ENCODE data around the gene MAML3.
"Not testable (repeated sequence)": the region's sequence is repeated elsewhere in the genome, so short reads cannot be mapped to it uniquely, and the experiment has no call there.

Gene MAML3

GRCh38 chr4:139728146-139728545, 425.8 kb downstream of the MAML3 start:
- no peak for DNase-seq (ENCODE audit: low read depth, low spot score)

DNA sequence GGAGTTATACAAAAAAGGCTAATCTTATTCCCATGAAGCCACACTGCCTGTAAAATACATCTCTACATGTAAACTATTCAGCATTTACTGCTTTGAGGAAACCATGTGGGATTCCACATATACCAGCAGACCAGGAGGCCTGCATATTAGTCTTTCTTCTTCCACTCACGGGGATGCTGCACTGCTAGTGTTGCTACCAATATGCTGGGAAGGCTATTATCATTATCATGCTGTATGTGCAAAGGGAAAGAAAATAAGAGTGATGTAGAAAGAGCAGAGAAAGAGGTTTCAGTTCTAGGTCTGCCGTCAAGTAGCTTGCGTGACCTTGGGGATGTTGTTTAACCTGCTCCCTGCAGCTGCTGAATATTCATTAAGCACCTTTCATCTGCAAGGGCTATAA, 427.4 kb downstream of the MAML3 start:
- DNase-seq (ENCODE audit: low read depth, low spot score): no peak

DNA sequence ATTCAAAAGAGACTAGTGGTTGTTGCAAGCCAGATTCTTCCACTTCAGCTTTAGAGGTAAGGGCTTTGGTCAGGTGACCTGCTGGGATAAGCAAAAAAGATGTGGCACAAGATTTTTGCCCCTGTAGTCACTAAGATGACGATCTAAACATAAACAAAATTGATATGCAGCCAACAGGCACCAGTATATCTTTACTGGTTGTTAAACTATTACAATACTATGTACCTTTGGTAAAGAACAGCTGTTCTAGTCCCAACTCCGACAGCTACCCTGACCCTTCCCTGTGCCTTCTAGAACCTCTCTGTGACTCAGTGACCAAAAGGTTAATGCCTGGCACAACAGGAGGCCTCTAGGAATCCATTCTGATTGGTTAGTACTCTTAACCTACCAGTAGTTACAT, 428.7 kb downstream of the MAML3 start:
- DNase-seq (ENCODE audit: low read depth, low spot score): no peak

GRCh38 chr4:139721789-139722188, 432.2 kb downstream of the MAML3 start:
- no peak for DNase-seq (ENCODE audit: low read depth, low spot score)

DNA sequence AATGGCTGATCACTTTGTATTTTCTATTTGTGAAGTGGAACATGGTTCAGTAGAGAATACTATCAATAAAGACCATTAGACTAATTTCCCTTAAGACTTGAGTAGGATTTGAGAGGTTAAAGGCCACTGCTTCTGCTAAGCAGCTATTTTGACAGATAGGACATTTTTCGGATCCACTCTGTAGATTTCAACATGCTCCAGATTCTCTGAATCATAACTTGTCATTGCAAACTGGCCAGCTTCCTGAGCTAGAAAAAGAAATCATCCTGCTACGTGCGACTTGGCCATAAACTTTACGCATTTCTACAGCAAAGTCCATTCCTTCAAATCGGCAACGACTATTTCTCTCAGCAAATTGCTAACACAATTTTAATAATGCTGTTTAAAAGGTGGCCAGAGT, 433.2 kb downstream of the MAML3 start:
- DNase-seq (ENCODE audit: low read depth, low spot score): no peak

DNA sequence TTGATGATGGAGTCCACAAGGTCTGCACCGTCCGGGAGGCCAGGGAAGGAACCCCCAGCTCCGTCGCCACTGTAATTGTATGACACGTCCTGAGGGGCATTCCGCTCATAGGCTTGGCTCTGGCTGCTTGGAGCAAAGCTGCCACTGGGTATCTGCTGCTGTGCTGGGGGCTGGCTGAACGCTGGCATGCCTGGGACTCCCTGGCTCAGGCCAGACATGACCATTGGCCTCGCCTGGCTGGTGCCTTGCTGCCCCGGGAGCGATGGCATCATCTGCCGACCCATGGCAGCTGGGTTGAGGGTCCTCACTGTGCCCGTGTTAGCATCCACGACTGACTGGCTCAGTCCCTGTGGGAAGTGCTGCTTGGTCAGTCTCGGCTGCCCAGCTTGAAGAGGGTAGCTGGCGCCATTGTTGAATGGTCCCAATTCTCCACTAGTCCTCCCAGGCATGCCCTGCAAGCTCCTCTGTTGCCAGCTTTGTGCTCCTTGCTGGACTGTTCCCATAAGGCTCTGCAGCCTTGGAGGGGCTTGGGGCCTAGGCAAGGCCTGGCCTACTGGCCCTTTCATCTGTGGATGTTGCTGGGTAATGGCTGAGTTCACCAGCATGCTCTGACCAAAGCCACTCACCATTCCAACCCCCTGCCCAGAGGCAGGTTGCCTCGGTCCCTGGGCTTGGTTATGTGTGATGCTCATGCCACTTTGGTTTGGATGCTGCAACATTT, 434.4 kb downstream of the MAML3 start:
- no peak for DNase-seq (ENCODE audit: low read depth, low spot score)

- no peak for DNase-seq (ENCODE audit: low read depth, low spot score)
Measured at GRCh38 chr4:139718833-139719232, 435.2 kb downstream of the MAML3 start.

GRCh38 chr4:139718358-139718757, 435.6 kb downstream of the MAML3 start:
- DNase-seq (ENCODE audit: low read depth, low spot score): no peak

- no peak for DNase-seq (ENCODE audit: low read depth, low spot score)
Measured at GRCh38 chr4:139715746-139716391, 438.1 kb downstream of the MAML3 start.

DNA sequence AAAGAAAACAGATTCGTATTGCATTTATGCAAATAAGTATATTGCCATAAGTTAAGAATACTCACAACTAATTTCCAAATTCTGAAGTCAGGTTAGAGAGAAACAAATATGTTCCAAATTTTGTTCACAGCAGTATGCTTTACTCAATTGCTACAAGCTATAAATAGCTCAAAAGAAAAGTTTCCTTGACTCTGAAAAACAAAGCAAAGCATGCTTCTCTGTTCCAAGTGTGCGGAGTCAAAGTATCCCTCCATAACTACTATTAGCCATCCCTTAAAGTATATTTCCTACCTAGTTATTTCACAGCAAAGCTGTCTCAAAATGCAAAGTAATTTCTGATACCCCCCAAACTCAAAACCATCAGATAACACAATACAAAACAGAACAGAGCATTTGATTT, 441.1 kb downstream of the MAML3 start:
- no peak for DNase-seq (ENCODE audit: low read depth, low spot score)

GRCh38 chr4:139711461-139711860, 442.5 kb downstream of the MAML3 start:
- no peak for DNase-seq (ENCODE audit: low read depth, low spot score)

- no peak for DNase-seq (ENCODE audit: low read depth, low spot score)
Measured at GRCh38 chr4:139710073-139710472, 443.9 kb downstream of the MAML3 start.

DNA sequence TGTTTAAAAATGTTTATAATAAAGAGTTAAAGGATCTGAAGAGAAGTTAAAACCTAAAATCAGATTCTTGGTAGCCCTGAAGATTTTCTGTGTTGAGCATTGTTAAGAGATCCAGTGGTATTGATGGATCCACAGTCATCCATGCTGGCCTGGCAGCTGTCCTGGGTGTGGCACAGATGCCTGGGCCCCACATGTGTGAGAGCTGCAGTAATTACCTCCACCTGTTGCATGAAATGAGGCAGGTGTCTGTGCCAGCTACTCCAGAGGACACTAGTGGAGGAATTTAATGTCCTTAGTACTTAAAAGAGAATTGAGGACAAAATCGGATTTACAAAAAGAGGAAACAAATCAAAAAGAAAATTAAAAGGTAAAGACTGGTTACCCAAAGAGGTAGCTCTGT, 444.3 kb downstream of the MAML3 start:
- DNase-seq (ENCODE audit: low read depth, low spot score): no peak

DNA sequence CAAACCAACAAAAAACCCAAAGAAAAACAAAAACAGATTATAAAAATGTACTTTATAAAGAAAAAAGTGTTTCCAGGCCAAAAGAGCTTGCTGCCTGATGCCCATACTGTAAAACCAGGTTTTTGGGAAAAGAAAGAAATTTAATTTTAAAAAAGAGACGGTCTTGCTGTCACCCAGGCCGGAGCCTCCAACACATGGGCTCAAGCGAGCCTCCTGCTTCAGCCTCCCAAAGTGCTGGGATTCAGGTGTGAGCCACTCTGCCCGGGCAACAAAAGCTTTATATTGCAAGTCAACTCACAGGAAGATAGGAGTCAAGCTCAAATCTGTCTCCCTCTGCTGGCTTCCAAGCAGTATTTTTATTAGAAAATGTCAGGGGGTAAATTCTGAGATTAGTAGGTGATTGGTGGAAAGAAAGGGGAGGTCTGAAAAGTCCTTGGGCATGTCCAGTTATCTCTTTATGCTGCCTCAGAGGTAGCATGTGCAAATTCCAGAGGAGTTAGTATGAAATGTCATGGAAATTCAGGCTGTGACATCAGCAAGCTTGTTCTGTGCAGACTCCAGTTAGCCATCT, 449.0 kb downstream of the MAML3 start:
- DNase-seq (ENCODE audit: low read depth, low spot score): no peak

GRCh38 chr4:139700568-139700967, 453.4 kb downstream of the MAML3 start:
- no peak for DNase-seq (ENCODE audit: low read depth, low spot score)

DNA sequence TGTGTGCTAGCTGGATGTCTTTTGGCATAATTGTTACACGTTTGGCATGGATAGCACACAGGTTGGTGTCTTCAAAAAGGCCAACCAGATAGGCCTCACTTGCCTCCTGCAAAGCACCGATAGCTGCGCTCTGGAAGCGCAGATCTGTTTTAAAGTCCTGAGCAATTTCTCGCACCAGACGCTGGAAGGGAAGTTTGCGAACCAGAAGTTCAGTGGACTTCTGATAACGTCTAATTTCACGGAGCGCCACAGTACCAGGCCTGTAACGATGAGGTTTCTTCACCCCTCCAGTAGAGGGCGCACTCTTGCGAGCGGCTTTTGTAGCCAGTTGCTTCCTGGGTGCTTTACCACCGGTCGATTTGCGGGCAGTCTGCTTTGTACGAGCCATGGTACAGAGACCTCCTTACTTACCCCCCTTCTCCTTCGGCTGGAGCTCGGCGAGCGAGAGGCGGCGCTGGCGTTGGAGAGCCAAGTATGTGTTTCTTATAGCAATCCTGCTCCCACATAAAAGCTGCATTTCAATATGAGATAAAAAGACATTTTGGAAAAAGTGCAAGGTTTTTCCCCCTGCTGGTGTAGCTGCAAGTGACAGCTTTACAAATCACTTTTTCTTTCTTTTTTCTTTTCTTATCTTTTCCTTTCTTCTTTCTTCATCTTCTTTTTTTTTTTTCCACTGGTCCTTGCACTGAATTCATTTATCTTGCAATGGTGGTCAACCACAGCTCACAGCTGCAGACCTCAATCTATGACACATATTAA, 455.6 kb downstream of the MAML3 start:
- not testable (repeated sequence) for DNase-seq (ENCODE audit: low read depth, low spot score)

GRCh38 chr4:139696491-139696890, 457.5 kb downstream of the MAML3 start:
- DNase-seq (ENCODE audit: low read depth, low spot score): no peak

- DNase-seq (ENCODE audit: low read depth, low spot score): no peak
Measured at GRCh38 chr4:139694522-139695107, 459.4 kb downstream of the MAML3 start.

GRCh38 chr4:139692309-139693012, 461.5 kb downstream of the MAML3 start:
- no peak for DNase-seq (ENCODE audit: low read depth, low spot score)

DNA sequence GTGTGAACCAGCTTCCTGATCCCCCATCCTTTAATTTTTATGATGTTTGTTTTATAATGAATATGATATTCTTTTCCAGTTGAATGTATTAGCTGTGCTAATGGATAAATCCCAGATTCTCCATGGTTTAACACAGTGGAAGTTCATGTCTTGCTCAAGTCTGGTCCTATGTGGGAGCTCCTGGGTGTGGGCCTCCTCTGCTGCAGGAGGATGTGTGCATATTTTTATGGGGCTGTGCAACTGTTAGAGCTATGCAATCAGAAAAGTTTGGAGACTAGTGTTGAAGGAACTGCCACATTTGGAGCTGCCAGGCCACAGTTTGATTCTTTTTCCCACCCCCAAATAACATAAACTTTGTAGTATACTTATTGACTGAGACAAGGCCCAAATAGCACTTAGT, 463.6 kb downstream of the MAML3 start:
- DNase-seq (ENCODE audit: low read depth, low spot score): no peak

DNA sequence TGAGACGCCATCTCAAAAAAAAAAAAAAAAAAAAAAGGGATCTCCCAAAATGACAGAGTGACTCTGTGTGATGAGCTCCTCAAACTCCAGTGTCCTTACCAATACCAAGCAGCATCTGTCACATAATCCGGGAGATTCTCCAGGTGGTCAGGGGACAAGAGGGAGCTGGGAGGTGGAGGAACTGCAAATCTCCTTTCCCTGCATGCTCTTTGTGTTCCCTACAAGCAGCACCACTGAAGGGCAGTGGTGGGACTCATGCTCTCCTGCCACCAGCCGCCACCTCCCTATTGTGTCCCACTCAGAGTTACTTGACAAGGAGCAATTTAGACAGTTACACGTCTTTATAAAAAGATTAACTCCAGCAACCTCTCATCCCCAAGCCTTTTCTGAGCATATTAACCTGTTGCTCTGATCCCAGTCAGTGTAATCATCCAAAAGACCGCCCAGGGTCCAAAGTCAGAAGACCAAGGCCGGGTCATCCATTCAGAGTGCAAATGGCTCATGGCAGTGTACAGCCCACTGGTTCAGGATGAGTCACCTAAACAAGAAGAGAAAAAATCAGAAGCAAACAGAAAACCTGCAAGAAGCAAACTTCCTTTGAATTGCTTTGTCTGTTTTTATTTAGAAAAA, 464.8 kb downstream of the MAML3 start:
- DNase-seq (ENCODE audit: low read depth, low spot score): no peak
